Mesendoderm (in vitro differentiated cells): Measurements from ENCODE around the gene IGFBP6.

Experiments
- DNase-seq: peaks from one replicate; pipeline ENCODE4 v3.0.0; 2013
- H2AK5ac ChIP-seq: 2 replicates; pipeline ENCODE4 v1.6.1; 2013; ENCODE audit warnings: low read length, inconsistent platforms
- H2BK120ac ChIP-seq: 2 replicates; pipeline ENCODE4 v1.6.1; 2013; ENCODE audit warnings: low read depth, mild to moderate bottlenecking, low read length, moderate library complexity, mixed read lengths
- H2BK15ac ChIP-seq: replicated peaks from 2 replicates; pipeline ENCODE4 v1.6.1; 2013; ENCODE audit warnings: low read depth, mild to moderate bottlenecking, moderate library complexity
- H2BK5ac ChIP-seq: 2 replicates; pipeline ENCODE4 v1.6.1; 2013; ENCODE audit warnings: low read length, inconsistent platforms
- H3K18ac ChIP-seq: 2 replicates; pipeline ENCODE4 v1.6.1; 2013; ENCODE audit warnings: mild to moderate bottlenecking, low read length, mixed read lengths
- H3K23ac ChIP-seq: one replicate; pipeline ENCODE4 v1.6.1; 2013; ENCODE audit warnings: low read length
- H3K27ac ChIP-seq: 2 replicates; pipeline ENCODE4 v1.5.1; 2013; ENCODE audit warnings: low read depth, mild to moderate bottlenecking, inconsistent platforms, low read length, moderate library complexity
- H3K27me3 ChIP-seq: 2 replicates; pipeline ENCODE4 v1.6.1; 2013; ENCODE audit warnings: low read length, control low read depth, mild to moderate bottlenecking, inconsistent platforms; ENCODE audit not compliant: insufficient read depth, poor library complexity
- H3K36me3 ChIP-seq: 2 replicates; pipeline ENCODE4 v1.6.1; 2013; ENCODE audit warnings: low read length, inconsistent platforms; ENCODE audit not compliant: control insufficient read depth, insufficient read depth
- H3K4ac ChIP-seq: one replicate; pipeline ENCODE4 v1.6.1; 2013; ENCODE audit warnings: low read depth, mild to moderate bottlenecking, low read length, moderate library complexity
- H3K4me1 ChIP-seq: 2 replicates; pipeline ENCODE4 v1.6.1; 2013; ENCODE audit warnings: low read depth, low read length, inconsistent platforms; ENCODE audit not compliant: control insufficient read depth
- H3K4me2 ChIP-seq: 2 replicates; pipeline ENCODE4 v1.6.1; 2013; ENCODE audit warnings: low read length
- H3K4me3 ChIP-seq: 2 replicates; pipeline ENCODE4 v1.5.1; 2013; ENCODE audit warnings: mild to moderate bottlenecking, low read length
- H3K56ac ChIP-seq: one replicate; pipeline ENCODE4 v1.6.1; 2013; ENCODE audit warnings: low read length
- H3K79me1 ChIP-seq: 2 replicates; pipeline ENCODE4 v1.6.1; 2013; ENCODE audit warnings: low read length, inconsistent platforms
- H3K79me2 ChIP-seq: 2 replicates; pipeline ENCODE4 v1.6.1; 2013; ENCODE audit warnings: mild to moderate bottlenecking, low read length; ENCODE audit not compliant: control insufficient read depth, insufficient read depth
- H3K9ac ChIP-seq: 2 replicates; pipeline ENCODE4 v1.6.1; 2013; ENCODE audit warnings: low read length, inconsistent platforms
- H4K5ac ChIP-seq: one replicate; pipeline ENCODE4 v1.6.1; 2013; ENCODE audit warnings: low read length
- H4K8ac ChIP-seq: one replicate; pipeline ENCODE4 v1.6.1; 2013; ENCODE audit warnings: low read depth, mild to moderate bottlenecking, control low read depth, low read length, moderate library complexity
- WGBS: extraction: QIAGEN DNeasy Blood & Tissue Kit; methylation state at CpG from one replicate; pipeline ENCODE4 v1.1.7; 2013; ENCODE audit warnings: low lambda C conversion rate, missing lambda C conversion rate; ENCODE audit not compliant: insufficient coverage; ENCODE audit errors: extremely low coverage; 5-methylcytosine and 5-hydroxymethylcytosine counted together

IGFBP6 gene

DNA sequence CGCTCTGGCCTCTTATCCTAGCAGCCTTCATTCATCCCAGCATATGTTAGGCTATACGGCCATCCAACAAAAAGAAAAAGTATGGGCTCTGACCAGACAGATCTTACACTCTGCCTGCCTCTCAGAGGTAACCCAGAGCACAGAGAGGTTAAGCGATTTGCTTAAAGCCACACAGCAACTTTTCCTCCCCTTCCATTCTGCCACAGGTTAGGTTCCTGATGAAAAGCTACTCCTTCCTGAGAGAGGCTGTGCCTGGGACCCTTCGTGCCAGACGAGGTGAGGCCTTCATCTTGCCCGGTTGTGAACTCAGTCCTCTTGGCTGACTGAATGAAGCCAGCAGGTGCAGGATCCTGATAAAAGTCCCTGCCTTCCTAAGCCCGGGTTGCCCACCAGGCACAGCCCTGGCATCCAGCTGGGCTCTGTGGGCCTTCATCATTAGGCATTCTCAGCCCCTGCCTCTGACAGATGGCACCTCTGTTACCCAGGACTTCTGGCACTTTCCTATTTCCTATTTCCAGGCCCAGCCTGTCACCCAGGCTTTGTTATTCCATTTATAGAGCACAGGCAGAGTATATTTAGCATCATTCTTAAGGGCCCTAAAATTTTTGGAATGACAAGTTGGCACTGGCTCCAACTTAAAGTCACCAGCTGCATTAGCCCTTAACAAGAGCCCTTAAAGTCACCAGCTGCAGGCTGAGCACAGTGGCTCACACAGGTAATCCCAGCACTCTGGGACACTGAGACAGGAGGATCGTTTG, 18.6 kb downstream of the IGFBP6 start:
- Histone ChIP-seq H3K79me2 (no peaks in the 10 kb centered on the region), H2BK120ac (no peak overlapping the region), H3K4ac (no peak overlapping the region), H4K5ac (no peak overlapping the region), H3K23ac (no peak overlapping the region), H3K27ac (no peak overlapping the region), H3K4me2 (no peak overlapping the region), H2BK5ac (no peak overlapping the region), H2AK5ac (no peak overlapping the region), H3K79me1 (no peaks in the 10 kb centered on the region), H3K4me3 (no peak overlapping the region), H3K27me3 (no peaks in the 10 kb centered on the region), H3K18ac (no peak overlapping the region), H3K36me3 (no peaks in the 10 kb centered on the region), H3K56ac (no peak overlapping the region), H3K4me1 (no peaks in the 10 kb centered on the region), H4K8ac (no peak overlapping the region), H3K9ac (no peak overlapping the region), H2BK15ac (no peak overlapping the region)
- no CpG with 5 or more reads among the region's 8 CpGs for WGBS
- DNase-seq, result no peak

GRCh38 chr12:53118751-53119300, 21.4 kb downstream of the IGFBP6 start:
- no peak for DNase-seq
- no CpG with 5 or more reads among the region's 8 CpGs for WGBS

DNA sequence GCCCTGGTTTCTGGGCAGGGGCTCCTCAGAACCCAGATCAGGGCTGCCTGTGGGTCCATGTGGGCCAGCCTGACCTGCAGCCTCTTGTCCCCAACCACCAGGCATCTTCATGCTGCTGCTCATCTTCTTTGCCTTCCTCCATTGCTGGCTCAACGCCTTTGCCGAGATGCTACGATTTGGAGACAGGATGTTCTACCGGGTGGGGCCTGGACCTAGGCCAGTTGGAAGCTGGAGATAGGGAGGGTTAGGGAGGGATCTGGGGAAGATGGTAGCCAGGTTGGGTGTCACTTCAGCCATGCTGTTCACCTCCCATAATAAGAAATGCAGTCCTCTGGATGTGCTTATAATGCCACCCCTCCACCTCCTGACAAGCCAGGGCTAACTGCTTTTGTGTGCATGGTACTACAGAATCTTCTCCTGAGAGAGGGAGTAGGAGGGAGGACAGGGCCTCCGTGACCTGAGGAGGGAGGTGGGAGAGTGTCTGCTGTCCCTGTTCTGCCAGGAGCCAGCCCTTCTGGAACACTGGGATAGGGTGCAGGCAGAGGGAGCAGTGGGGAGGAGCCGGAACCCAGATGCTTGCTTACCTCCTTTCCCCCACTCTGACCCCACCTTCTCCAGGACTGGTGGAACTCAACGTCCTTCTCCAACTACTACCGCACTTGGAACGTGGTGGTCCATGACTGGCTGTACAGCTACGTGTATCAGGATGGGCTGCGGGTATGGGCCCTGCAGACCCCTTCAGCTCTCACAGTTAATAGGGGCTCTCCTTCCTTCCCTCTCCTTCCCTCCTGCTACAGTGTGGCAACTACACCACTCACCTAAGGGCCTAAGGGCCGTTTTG, 23.4 kb downstream of the IGFBP6 start:
- WGBS, result no CpG with 5 or more reads among the region's 12 CpGs

More at GRCh38 chr12:53118751-53119300, 21.4 kb downstream of the IGFBP6 start:
- Histone ChIP-seq H3K4ac (no peak overlapping the region), H2AK5ac (no peak overlapping the region), H3K56ac (no peak overlapping the region), H3K36me3 (no peaks in the 10 kb centered on the region), H3K79me2 (no peaks in the 10 kb centered on the region), H3K23ac (no peak overlapping the region), H3K9ac (no peak overlapping the region), H3K79me1 (no peaks in the 10 kb centered on the region), H4K5ac (no peak overlapping the region), H3K18ac (no peak overlapping the region), H3K4me2 (no peak overlapping the region), H3K27me3 (no peaks in the 10 kb centered on the region), H2BK5ac (no peak overlapping the region), H2BK120ac (no peak overlapping the region), H3K4me1 (no peaks in the 10 kb centered on the region), H3K4me3 (no peak overlapping the region), H3K27ac (no peak overlapping the region), H2BK15ac (no peak overlapping the region), H4K8ac (no peak overlapping the region)

GRCh38 chr12:53122961-53123468, 25.5 kb downstream of the IGFBP6 start:
- no peaks in the 10 kb centered on the region for H3K79me2 ChIP-seq
- no peak overlapping the region for H3K9ac ChIP-seq
- peak; percentile 32 for DNase-seq

More for the DNA sequence above, 23.4 kb downstream of the IGFBP6 start:
- Histone ChIP-seq H3K56ac (no peak overlapping the region), H3K18ac (no peak overlapping the region), H3K4me1 (no peaks in the 10 kb centered on the region), H3K4me2 (no peak overlapping the region), H2AK5ac (no peak overlapping the region), H3K79me1 (no peaks in the 10 kb centered on the region), H3K4ac (no peak overlapping the region), H2BK120ac (no peak overlapping the region), H3K36me3 (no peaks in the 10 kb centered on the region), H3K9ac (no peak overlapping the region), H3K27ac (no peak overlapping the region), H3K4me3 (no peak overlapping the region), H4K5ac (no peak overlapping the region), H3K79me2 (no peaks in the 10 kb centered on the region), H2BK15ac (no peak overlapping the region), H2BK5ac (no peak overlapping the region), H4K8ac (no peak overlapping the region), H3K23ac (no peak overlapping the region), H3K27me3 (no peaks in the 10 kb centered on the region)
- DNase-seq, result no peak

DNA sequence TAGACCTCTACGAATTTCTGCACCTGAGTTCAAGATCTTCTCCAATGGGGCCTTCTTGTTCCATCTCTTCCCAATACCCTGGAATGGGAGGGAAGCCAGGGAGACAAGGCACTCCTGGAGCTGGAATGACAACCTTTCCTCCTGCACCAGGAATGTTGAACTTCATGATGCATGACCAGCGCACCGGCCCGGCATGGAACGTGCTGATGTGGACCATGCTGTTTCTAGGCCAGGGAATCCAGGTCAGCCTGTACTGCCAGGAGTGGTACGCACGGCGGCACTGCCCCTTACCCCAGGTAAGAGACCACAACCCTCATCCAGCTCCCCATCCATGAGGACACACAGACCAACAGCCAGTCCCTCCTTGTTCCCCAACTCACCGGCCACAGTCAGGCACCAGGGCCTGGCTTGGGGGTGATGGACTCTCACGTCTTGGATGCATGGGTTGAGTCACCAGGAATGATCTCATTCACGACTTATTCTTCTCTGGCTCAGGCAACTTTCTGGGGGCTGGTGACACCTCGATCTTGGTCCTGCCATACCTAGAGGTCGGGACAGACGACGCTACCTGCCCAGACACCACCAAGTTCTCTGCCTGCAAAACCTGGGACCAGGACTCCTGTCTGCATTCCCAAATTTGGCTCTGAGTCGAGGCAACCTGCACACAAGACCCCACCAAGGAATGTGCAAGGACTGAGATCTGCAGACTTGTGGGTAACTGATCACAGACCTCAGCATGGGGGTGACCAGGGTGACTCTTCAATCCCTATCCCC, 26.3 kb downstream of the IGFBP6 start:
- Histone ChIP-seq H2BK15ac (no peak overlapping the region), H3K23ac (no peak overlapping the region), H3K79me1 (no peaks in the 10 kb centered on the region), H3K79me2 (no peaks in the 10 kb centered on the region), H4K8ac (no peak overlapping the region), H2BK120ac (no peak overlapping the region), H3K9ac (no peak overlapping the region), H3K56ac (no peak overlapping the region), H3K4me2 (no peak overlapping the region), H4K5ac (no peak overlapping the region), H3K27me3 (no peaks in the 10 kb centered on the region), H3K4me3 (no peak overlapping the region), H2BK5ac (no peak overlapping the region), H3K36me3 (no peaks in the 10 kb centered on the region), H3K27ac (no peak overlapping the region), H3K4ac (no peak overlapping the region), H3K4me1 (no peaks in the 10 kb centered on the region), H3K18ac (no peak overlapping the region), H2AK5ac (no peak overlapping the region)
- WGBS, result no CpG with 5 or more reads among the region's 16 CpGs
- DNase-seq, result no peak

More at GRCh38 chr12:53122961-53123468, 25.5 kb downstream of the IGFBP6 start:
- no peak overlapping the region for H3K23ac ChIP-seq
- H3K4me1 ChIP-seq, result no peaks in the 10 kb centered on the region
- H3K27me3 ChIP-seq, result no peaks in the 10 kb centered on the region
- H4K5ac ChIP-seq, result no peak overlapping the region
- no CpG with 5 or more reads among the region's 10 CpGs for WGBS
- no peak overlapping the region for H2BK15ac ChIP-seq
- H3K4me3 ChIP-seq, result no peak overlapping the region
- no peaks in the 10 kb centered on the region for H3K36me3 ChIP-seq
- no peak overlapping the region for H3K27ac ChIP-seq
- no peak overlapping the region for H3K56ac ChIP-seq
- no peak overlapping the region for H2BK5ac ChIP-seq
- no peak overlapping the region for H3K18ac ChIP-seq
- H3K4ac ChIP-seq, result no peak overlapping the region
- H3K79me1 ChIP-seq, result no peaks in the 10 kb centered on the region
- H4K8ac ChIP-seq, result no peak overlapping the region
- H2BK120ac ChIP-seq, result no peak overlapping the region
- no peak overlapping the region for H3K4me2 ChIP-seq
- H2AK5ac ChIP-seq, result no peak overlapping the region
